Measurements from ENCODE around the gene NLRP3.

The NLRP3 gene

DNA sequence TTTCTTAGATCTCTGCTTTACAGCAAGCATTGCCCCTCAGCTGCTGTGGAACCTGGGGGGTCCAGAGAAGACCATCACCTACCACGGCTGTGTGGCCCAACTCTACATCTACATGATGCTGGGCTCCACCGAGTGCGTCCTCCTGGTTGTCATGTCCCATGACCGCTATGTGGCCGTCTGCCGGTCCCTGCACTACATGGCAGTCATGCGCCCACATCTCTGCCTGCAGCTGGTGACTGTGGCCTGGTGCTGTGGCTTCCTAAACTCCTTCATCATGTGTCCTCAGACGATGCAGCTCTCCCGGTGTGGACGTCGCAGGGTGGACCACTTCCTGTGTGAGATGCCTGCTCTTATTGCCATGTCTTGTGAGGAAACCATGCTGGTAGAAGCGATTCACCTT lies 75.4 kb downstream of the NLRP3 start:
- no peak overlapping the region for H3K4me3 ChIP-seq (ENCODE audit: low read depth, low read length)
- H3K9ac ChIP-seq (ENCODE audit: low read depth, low read length): no peak overlapping the region
- no peaks in the 10 kb centered on the region for H3K36me3 ChIP-seq (ENCODE audit: control insufficient read depth, insufficient read depth, low read length)
- no peaks in the 10 kb centered on the region for H3K4me1 ChIP-seq (ENCODE audit: control insufficient read depth, insufficient read depth, low read length)
- no peaks in the 10 kb centered on the region for H3K27me3 ChIP-seq (ENCODE audit: control insufficient read depth, insufficient read depth, low read length)
- no peaks in the 10 kb centered on the region for H3K9me3 ChIP-seq (ENCODE audit: control insufficient read depth, insufficient read depth, low read length)

GRCh38 chr1:247493106-247493505 lies 77.1 kb downstream of the NLRP3 start:
- no peak overlapping the region for H3K4me3 ChIP-seq (ENCODE audit: low read depth, low read length)
- no peaks in the 10 kb centered on the region for H3K27me3 ChIP-seq (ENCODE audit: control insufficient read depth, insufficient read depth, low read length)
- H3K4me1 ChIP-seq (ENCODE audit: control insufficient read depth, insufficient read depth, low read length): no peaks in the 10 kb centered on the region
- H3K9me3 ChIP-seq (ENCODE audit: control insufficient read depth, insufficient read depth, low read length): no peaks in the 10 kb centered on the region
- H3K9ac ChIP-seq (ENCODE audit: low read depth, low read length): no peak overlapping the region
- no peaks in the 10 kb centered on the region for H3K36me3 ChIP-seq (ENCODE audit: control insufficient read depth, insufficient read depth, low read length)

GRCh38 chr1:247494767-247495166 lies 78.8 kb downstream of the NLRP3 start:
- no peak overlapping the region for H3K4me3 ChIP-seq (ENCODE audit: low read depth, low read length)
- no peaks in the 10 kb centered on the region for H3K27me3 ChIP-seq (ENCODE audit: control insufficient read depth, insufficient read depth, low read length)
- H3K4me1 ChIP-seq (ENCODE audit: control insufficient read depth, insufficient read depth, low read length): no peaks in the 10 kb centered on the region

GRCh38 chr1:247496581-247497285 lies 80.8 kb downstream of the NLRP3 start:
- Histone ChIP-seq H3K27me3 (ENCODE audit: control insufficient read depth, insufficient read depth, low read length) (no peaks in the 10 kb centered on the region), H3K4me3 (ENCODE audit: low read depth, low read length) (no peak overlapping the region), H3K4me1 (ENCODE audit: control insufficient read depth, insufficient read depth, low read length) (no peaks in the 10 kb centered on the region), H3K9ac (ENCODE audit: low read depth, low read length) (no peak overlapping the region), H3K9me3 (ENCODE audit: control insufficient read depth, insufficient read depth, low read length) (no peaks in the 10 kb centered on the region), H3K36me3 (ENCODE audit: control insufficient read depth, insufficient read depth, low read length) (no peaks in the 10 kb centered on the region)

More at GRCh38 chr1:247494767-247495166, 78.8 kb downstream of the NLRP3 start:
- no peak overlapping the region for H3K9ac ChIP-seq (ENCODE audit: low read depth, low read length)
- H3K9me3 ChIP-seq (ENCODE audit: control insufficient read depth, insufficient read depth, low read length): no peaks in the 10 kb centered on the region
- H3K36me3 ChIP-seq (ENCODE audit: control insufficient read depth, insufficient read depth, low read length): no peaks in the 10 kb centered on the region
